Measurements from ENCODE around the gene DPH2. TPM values are rescaled to one million over a fixed set of nuclear protein-coding genes. Genes with fewer than 3 reads are reported as not detected.

The DPH2 gene
- total and polyA plus RNA-seq, 10 of the 15 experiments (the other 5 are each of a cell fraction or from before 2014, with no cell fraction given), result 13.1 to 82.9 (median 52.0) TPM

- no peak for TF ChIP-seq ZBTB11 (CRISPR knock-in tag; IDR thresholded peaks at IDR 0.05)
- no peak for TF ChIP-seq ZBTB33 (IDR thresholded peaks at IDR 0.05)
- TF ChIP-seq ZBTB40 (IDR thresholded peaks at IDR 0.05; ENCODE audit: borderline replicate concordance), result peak; percentile 98
These were observed at the start of gene DPH2 (continued) for GRCh38 chr1:43969746-43970466.

All from GM12878 (cell line).